ENCODE data around the gene ZNF587. TPM values are rescaled to one million over a fixed set of nuclear protein-coding genes. Genes with fewer than 3 reads are reported as not detected.

Gene ZNF587
- polyA plus RNA-seq, 1 experiment = 15.7 TPM

- Histone ChIP-seq H3K9me3 (ENCODE audit: control insufficient read depth, insufficient read depth, low read length) (peaks cover 38% of the 10 kb centered on the region), H3K27me3 (ENCODE audit: control insufficient read depth, insufficient read depth, low read length) (no peaks in the 10 kb centered on the region), H3K4me3 (ENCODE audit: low read depth, low read length) (no peak overlapping the region), H3K27ac (ENCODE audit: low read depth, low read length) (no peak overlapping the region)
- ChIA-PET CTCF (interaction anchor here (0.9 to 1.2 kb wide), 2 partner anchors 10 to 19 kb away, joined by 3 to 4 read pairs; no protein-coding TSS in a partner anchor), POLR2A (no interaction called here)
- no peak for TF ChIP-seq CTCF (IDR thresholded peaks at IDR 0.05; ENCODE audit: low read depth, low read length)
- DNase-seq (ENCODE audit: low read depth, low spot score) = no peak
These were observed 57.7 kb downstream of the ZNF587 start for GRCh38 chr19:57907394-57907793.

- H3K27ac ChIP-seq (ENCODE audit: low read depth, low read length) = no peak overlapping the region
- TF ChIP-seq CTCF (IDR thresholded peaks at IDR 0.05; ENCODE audit: low read depth, low read length) = no peak
- POLR2A ChIA-PET = no interaction called here
- no peak for DNase-seq (ENCODE audit: low read depth, low spot score)
- no peak overlapping the region for H3K4me3 ChIP-seq (ENCODE audit: low read depth, low read length)
- H3K27me3 ChIP-seq (ENCODE audit: control insufficient read depth, insufficient read depth, low read length) = no peaks in the 10 kb centered on the region
- H3K9me3 ChIP-seq (ENCODE audit: control insufficient read depth, insufficient read depth, low read length) = peaks cover 20% of the 10 kb centered on the region
- CTCF ChIA-PET = interaction anchor here (0.6 to 1.4 kb wide), 2 partner anchors 11 to 314 kb away, joined by 3 to 5 read pairs; partner anchors contain the start of gene ZNF544
These were observed 64.9 kb downstream of the ZNF587 start for GRCh38 chr19:57914531-57914930.

Other genes starting within 250 kb of the ZNF587 start
- gene ZNF530, start 250.0 kb upstream of the ZNF587 start, polyA plus RNA-seq (2011; rRNA removed) = 1.3 and 1.5 TPM in 2 replicates
- 10.7 and 10.9 TPM in 2 replicates for gene ZNF134, start 235.6 kb upstream of the ZNF587 start, polyA plus RNA-seq (2011; rRNA removed)
- gene ZNF211, start 216.7 kb upstream of the ZNF587 start, polyA plus RNA-seq (2011; rRNA removed) = 12.0 and 14.4 TPM in 2 replicates
- gene ZSCAN4, start 180.9 kb upstream of the ZNF587 start, polyA plus RNA-seq (2011; rRNA removed) = not detected in 2 replicates
- gene ZNF551, start 167.9 kb upstream of the ZNF587 start, polyA plus RNA-seq (2011; rRNA removed) = 3.7 TPM in 2 replicates
- 7.7 and 8.1 TPM in 2 replicates for gene ZNF154, start 140.7 kb upstream of the ZNF587 start, polyA plus RNA-seq (2011; rRNA removed)
- 7.2 and 7.8 TPM in 2 replicates for gene ZNF671, start 122.2 kb upstream of the ZNF587 start, polyA plus RNA-seq (2011; rRNA removed)
- 9.7 and 10.5 TPM in 2 replicates for gene ZNF776, start 103.0 kb upstream of the ZNF587 start, polyA plus RNA-seq (2011; rRNA removed)
- gene ZNF586, start 80.2 kb upstream of the ZNF587 start, polyA plus RNA-seq (2011; rRNA removed) = 7.5 and 9.8 TPM in 2 replicates
- gene ZNF552, start 34.9 kb upstream of the ZNF587 start, polyA plus RNA-seq (2011; rRNA removed) = 2.8 and 2.9 TPM in 2 replicates
- 5.7 TPM in 2 replicates for gene ZNF587B, start 19.6 kb upstream of the ZNF587 start, polyA plus RNA-seq (2011; rRNA removed)
- 5.4 and 5.6 TPM in 2 replicates for gene ZNF814, start 39.2 kb downstream of the ZNF587 start, polyA plus RNA-seq (2011; rRNA removed)
- 6.2 and 8.4 TPM in 2 replicates for gene ZNF417, start 66.7 kb downstream of the ZNF587 start, polyA plus RNA-seq (2011; rRNA removed)
- 2.7 and 3.1 TPM in 2 replicates for gene ZNF418, start 85.5 kb downstream of the ZNF587 start, polyA plus RNA-seq (2011; rRNA removed)
- gene ZNF256, start 97.8 kb downstream of the ZNF587 start, polyA plus RNA-seq (2011; rRNA removed) = 3.6 and 4.6 TPM in 2 replicates
- gene C19orf18, start 124.7 kb downstream of the ZNF587 start, polyA plus RNA-seq (2011; rRNA removed) = 0.10 and 0.27 TPM in 2 replicates
- gene ZNF606, start 153.0 kb downstream of the ZNF587 start, polyA plus RNA-seq (2011; rRNA removed) = 4.9 TPM in 2 replicates
- not detected in 2 replicates for gene ZSCAN1, start 184.2 kb downstream of the ZNF587 start, polyA plus RNA-seq (2011; rRNA removed)
- gene ZNF135, start 209.4 kb downstream of the ZNF587 start, polyA plus RNA-seq (2011; rRNA removed) = 6.4 and 6.6 TPM in 2 replicates
- 12.7 and 15.2 TPM in 2 replicates for gene ZSCAN18, start 248.4 kb downstream of the ZNF587 start, polyA plus RNA-seq (2011; rRNA removed)